ENCODE results near the gene ANKRD44.

Gene ANKRD44

DNA sequence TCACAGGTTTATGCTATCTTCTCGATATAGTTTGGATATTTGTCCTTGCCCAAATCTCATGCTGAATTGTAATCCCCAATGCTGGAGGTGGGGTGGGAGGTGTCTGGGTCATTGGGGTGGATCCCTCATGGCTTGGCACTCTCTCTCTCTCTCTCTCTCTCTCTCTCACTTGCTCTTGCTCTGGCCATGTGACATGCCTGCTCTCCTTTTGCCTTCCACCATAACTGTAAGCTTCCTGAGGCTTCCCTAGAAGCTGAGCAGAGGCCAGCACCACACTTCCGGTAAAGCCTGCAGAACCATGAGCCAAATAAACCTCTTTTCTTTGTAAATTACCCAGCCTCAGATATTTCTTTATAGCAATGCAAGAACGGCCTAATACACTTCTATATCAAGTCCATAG is 342.8 kb downstream of the ANKRD44 start:
- H3K4me1 ChIP-seq (ENCODE audit: insufficient read depth, low read length, severe bottlenecking): no peaks in the 10 kb centered on the region
- no peaks in the 10 kb centered on the region for H4K20me1 ChIP-seq (ENCODE audit: insufficient read depth, low read length)
- no peak overlapping the region for H3K4me2 ChIP-seq (ENCODE audit: low read length)
- H3K27me3 ChIP-seq (ENCODE audit: insufficient read depth, low read length): no peaks in the 10 kb centered on the region
- no peaks in the 10 kb centered on the region for H3K9me3 ChIP-seq (ENCODE audit: low read length)
- no peaks in the 10 kb centered on the region for H3K79me2 ChIP-seq (ENCODE audit: insufficient read depth, low read length)
- no peaks in the 10 kb centered on the region for H3F3A ChIP-seq (ENCODE audit: insufficient read depth, low read length)
- H3K36me3 ChIP-seq (ENCODE audit: insufficient read depth, low read length): no peaks in the 10 kb centered on the region
- H3K9me2 ChIP-seq (ENCODE audit: low read depth, low read length): no peaks in the 10 kb centered on the region
- H3K9ac ChIP-seq (ENCODE audit: low read length): no peak overlapping the region
- TF ChIP-seq EZH2 (IDR thresholded peaks at IDR 0.05; ENCODE audit: borderline replicate concordance, low read length): no peak
- TF ChIP-seq, protein P1, sequence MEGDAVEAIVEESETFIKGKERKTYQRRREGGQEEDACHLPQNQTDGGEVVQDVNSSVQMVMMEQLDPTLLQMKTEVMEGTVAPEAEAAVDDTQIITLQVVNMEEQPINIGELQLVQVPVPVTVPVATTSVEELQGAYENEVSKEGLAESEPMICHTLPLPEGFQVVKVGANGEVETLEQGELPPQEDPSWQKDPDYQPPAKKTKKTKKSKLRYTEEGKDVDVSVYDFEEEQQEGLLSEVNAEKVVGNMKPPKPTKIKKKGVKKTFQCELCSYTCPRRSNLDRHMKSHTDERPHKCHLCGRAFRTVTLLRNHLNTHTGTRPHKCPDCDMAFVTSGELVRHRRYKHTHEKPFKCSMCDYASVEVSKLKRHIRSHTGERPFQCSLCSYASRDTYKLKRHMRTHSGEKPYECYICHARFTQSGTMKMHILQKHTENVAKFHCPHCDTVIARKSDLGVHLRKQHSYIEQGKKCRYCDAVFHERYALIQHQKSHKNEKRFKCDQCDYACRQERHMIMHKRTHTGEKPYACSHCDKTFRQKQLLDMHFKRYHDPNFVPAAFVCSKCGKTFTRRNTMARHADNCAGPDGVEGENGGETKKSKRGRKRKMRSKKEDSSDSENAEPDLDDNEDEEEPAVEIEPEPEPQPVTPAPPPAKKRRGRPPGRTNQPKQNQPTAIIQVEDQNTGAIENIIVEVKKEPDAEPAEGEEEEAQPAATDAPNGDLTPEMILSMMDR (IDR thresholded peaks at IDR 0.05; ENCODE audit: low read length): no peak
- H3K4me3 ChIP-seq (ENCODE audit: low read depth, low read length, poor library complexity, severe bottlenecking): no peak overlapping the region
- H2AFZ ChIP-seq (ENCODE audit: low read length): no peak overlapping the region
- no peak overlapping the region for H3K27ac ChIP-seq (ENCODE audit: low read depth, low read length, poor library complexity, severe bottlenecking)

DNA sequence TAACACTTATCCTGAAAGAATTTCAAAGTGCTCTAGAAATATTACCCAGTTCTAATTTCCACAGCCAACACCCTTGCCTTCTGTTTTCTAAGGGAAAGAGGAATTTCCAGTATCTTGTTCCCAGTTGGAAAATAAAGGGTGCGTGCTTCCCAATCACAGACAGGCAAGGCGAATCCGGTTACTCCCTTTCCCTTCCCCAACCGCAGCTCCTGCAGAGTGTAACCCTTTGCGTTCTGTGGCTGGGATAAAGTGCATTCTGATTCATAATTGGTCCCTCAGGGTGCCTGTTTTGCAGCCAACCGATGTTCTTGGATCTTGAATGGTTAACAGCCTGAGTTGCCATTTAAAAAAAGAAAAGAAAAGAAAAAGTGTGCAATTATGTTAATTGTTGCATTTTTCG is 343.5 kb downstream of the ANKRD44 start:
- TF ChIP-seq, protein P1 (IDR thresholded peaks at IDR 0.05; ENCODE audit: low read length): no peak
- no peak for TF ChIP-seq EZH2 (IDR thresholded peaks at IDR 0.05; ENCODE audit: borderline replicate concordance, low read length)
- no peak overlapping the region for H3K9ac ChIP-seq (ENCODE audit: low read length)

DNA sequence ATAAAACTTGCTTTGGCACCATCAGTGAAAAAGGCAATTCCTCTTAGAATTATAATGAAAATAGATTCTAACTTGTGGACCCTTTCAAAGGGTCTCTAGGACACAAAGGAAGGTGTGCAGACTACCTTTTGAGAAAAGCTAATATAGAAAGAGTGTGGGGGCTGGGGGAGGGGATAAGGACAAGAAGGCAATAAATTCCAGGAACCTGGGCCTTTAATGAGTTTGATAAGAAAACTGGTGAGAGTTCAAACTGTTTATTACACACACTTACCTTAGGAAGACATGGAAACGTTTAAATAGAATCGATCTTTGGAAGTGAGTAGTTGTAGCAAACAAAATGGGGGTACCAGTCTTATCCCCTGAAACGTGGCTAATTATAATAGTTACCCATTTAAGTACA is 344.5 kb downstream of the ANKRD44 start:
- Histone ChIP-seq H3K79me2 (ENCODE audit: insufficient read depth, low read length) (no peaks in the 10 kb centered on the region), H3K4me1 (ENCODE audit: insufficient read depth, low read length, severe bottlenecking) (no peaks in the 10 kb centered on the region), H3F3A (ENCODE audit: insufficient read depth, low read length) (no peaks in the 10 kb centered on the region), H4K20me1 (ENCODE audit: insufficient read depth, low read length) (no peaks in the 10 kb centered on the region), H3K9me3 (ENCODE audit: low read length) (no peaks in the 10 kb centered on the region), H3K9me2 (ENCODE audit: low read depth, low read length) (no peaks in the 10 kb centered on the region), H3K27ac (ENCODE audit: low read depth, low read length, poor library complexity, severe bottlenecking) (no peak overlapping the region), H3K4me3 (ENCODE audit: low read depth, low read length, poor library complexity, severe bottlenecking) (no peak overlapping the region), H3K9ac (ENCODE audit: low read length) (no peak overlapping the region), H3K36me3 (ENCODE audit: insufficient read depth, low read length) (no peaks in the 10 kb centered on the region), H2AFZ (ENCODE audit: low read length) (no peak overlapping the region), H3K27me3 (ENCODE audit: insufficient read depth, low read length) (no peaks in the 10 kb centered on the region), H3K4me2 (ENCODE audit: low read length) (no peak overlapping the region)
- no peak for TF ChIP-seq EZH2 (IDR thresholded peaks at IDR 0.05; ENCODE audit: borderline replicate concordance, low read length)
- TF ChIP-seq, protein P1 (IDR thresholded peaks at IDR 0.05; ENCODE audit: low read length): no peak

More for the DNA sequence above, 343.5 kb downstream of the ANKRD44 start:
- Histone ChIP-seq H3K27ac (ENCODE audit: low read depth, low read length, poor library complexity, severe bottlenecking) (no peak overlapping the region), H2AFZ (ENCODE audit: low read length) (no peak overlapping the region), H3F3A (ENCODE audit: insufficient read depth, low read length) (no peaks in the 10 kb centered on the region), H3K4me3 (ENCODE audit: low read depth, low read length, poor library complexity, severe bottlenecking) (no peak overlapping the region), H3K9me2 (ENCODE audit: low read depth, low read length) (no peaks in the 10 kb centered on the region), H3K4me2 (ENCODE audit: low read length) (no peak overlapping the region), H3K9me3 (ENCODE audit: low read length) (no peaks in the 10 kb centered on the region), H3K79me2 (ENCODE audit: insufficient read depth, low read length) (no peaks in the 10 kb centered on the region), H3K27me3 (ENCODE audit: insufficient read depth, low read length) (no peaks in the 10 kb centered on the region), H4K20me1 (ENCODE audit: insufficient read depth, low read length) (no peaks in the 10 kb centered on the region), H3K36me3 (ENCODE audit: insufficient read depth, low read length) (no peaks in the 10 kb centered on the region), H3K4me1 (ENCODE audit: insufficient read depth, low read length, severe bottlenecking) (no peaks in the 10 kb centered on the region)
